Fibroblast of skin of left biceps (primary cell): Measurements from ENCODE around the gene OTP.

Source experiments
- DNase-seq, 2 experiments: peaks; one replicate each; pipeline ENCODE4 v3.0.0-alpha.2; 2013; ENCODE audit warnings: low read depth in 2 of 2

The OTP gene

GRCh38 chr5:77637998-77638762, at the start of gene OTP:
TSS of gene OTP (minus strand) at chr5:77638713. CDS start at chr5:77638549, 164 bp downstream.
- no peak for DNase-seq

- DNase-seq, result no peak
These were observed 44.7 kb upstream of the OTP start for GRCh38 chr5:77683171-77683732.

- DNase-seq, result no peak
These were observed 32.0 kb upstream of the OTP start for GRCh38 chr5:77670526-77670925.

- no peak for DNase-seq
These were observed 31.2 kb upstream of the OTP start for GRCh38 chr5:77669677-77670076.

- no peak for DNase-seq
These were observed 24.8 kb upstream of the OTP start for GRCh38 chr5:77663090-77663863.

- no peak for DNase-seq
These were observed 24.1 kb upstream of the OTP start for GRCh38 chr5:77662635-77663034.

- no peak for DNase-seq
These were observed 20.1 kb upstream of the OTP start for GRCh38 chr5:77658662-77659061.

- no peak for DNase-seq
These were observed 12.8 kb upstream of the OTP start for GRCh38 chr5:77651343-77651742.

- no peak for DNase-seq
These were observed 12.2 kb upstream of the OTP start for GRCh38 chr5:77650686-77651085.

- DNase-seq, result no peak
These were observed 11.3 kb upstream of the OTP start for GRCh38 chr5:77649776-77650175.

GRCh38 chr5:77645995-77646639, 7.6 kb upstream of the OTP start:
- no peak for DNase-seq

- no peak for DNase-seq
These were observed 6.9 kb upstream of the OTP start for GRCh38 chr5:77645158-77645994.

- no peak for DNase-seq
These were observed 6.1 kb upstream of the OTP start for GRCh38 chr5:77644371-77645157.

GRCh38 chr5:77643654-77644370, 5.3 kb upstream of the OTP start:
- no peak for DNase-seq

GRCh38 chr5:77642738-77643653, 4.5 kb upstream of the OTP start:
- no peak for DNase-seq

GRCh38 chr5:77641963-77642737, 3.6 kb upstream of the OTP start:
- DNase-seq, result no peak

- no peak for DNase-seq
These were observed 3.0 kb upstream of the OTP start for GRCh38 chr5:77641397-77641943.
